ENCODE results near the gene SULF2.

DNA sequence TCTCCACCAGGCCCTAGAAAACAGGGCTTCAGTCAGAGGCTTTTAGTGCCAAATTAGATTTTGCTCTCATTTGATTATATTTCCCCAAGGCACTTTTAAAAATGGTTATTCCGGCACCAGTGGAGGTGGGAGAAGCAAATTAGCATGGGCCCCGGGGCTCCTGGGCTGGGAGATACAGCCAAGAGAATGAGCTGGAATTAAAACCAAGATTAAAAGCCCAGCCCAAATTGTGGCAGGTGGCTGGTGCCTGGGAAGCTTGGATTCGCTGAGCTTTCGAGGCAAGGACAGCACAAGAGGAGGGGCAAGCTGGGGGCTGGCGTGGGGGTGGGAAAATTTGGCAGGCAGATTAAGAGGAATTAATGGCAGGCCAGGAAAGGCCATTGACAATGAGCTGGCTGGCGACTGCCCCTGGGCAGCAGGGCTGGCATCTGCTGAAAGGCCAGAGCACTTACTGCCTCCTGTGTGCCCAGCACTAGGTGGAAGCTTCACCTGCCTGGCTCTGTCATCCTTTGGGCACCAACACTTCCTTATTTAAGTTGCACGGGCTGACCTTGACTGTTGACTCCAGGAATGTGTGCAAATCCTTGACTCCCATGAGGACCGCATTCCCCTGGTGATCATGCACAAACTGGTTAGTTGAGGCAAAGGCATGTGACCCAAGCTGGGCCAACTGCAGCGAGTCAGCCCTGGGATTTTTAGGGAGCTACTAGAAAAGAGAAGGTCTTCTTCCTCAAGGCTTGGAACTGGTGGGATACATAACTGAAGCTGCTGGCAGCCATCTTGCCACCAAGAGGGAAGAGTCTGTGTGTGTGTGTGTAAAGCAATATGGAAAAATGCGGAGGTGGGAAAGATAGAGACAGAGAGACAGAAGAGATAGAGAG lies 76.1 kb downstream of the SULF2 start:
- TF ChIP-seq, protein P1, sequence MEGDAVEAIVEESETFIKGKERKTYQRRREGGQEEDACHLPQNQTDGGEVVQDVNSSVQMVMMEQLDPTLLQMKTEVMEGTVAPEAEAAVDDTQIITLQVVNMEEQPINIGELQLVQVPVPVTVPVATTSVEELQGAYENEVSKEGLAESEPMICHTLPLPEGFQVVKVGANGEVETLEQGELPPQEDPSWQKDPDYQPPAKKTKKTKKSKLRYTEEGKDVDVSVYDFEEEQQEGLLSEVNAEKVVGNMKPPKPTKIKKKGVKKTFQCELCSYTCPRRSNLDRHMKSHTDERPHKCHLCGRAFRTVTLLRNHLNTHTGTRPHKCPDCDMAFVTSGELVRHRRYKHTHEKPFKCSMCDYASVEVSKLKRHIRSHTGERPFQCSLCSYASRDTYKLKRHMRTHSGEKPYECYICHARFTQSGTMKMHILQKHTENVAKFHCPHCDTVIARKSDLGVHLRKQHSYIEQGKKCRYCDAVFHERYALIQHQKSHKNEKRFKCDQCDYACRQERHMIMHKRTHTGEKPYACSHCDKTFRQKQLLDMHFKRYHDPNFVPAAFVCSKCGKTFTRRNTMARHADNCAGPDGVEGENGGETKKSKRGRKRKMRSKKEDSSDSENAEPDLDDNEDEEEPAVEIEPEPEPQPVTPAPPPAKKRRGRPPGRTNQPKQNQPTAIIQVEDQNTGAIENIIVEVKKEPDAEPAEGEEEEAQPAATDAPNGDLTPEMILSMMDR (conservative IDR thresholded peaks at IDR 0.05; ENCODE audit: low read length), result no peak
- no peak for TF ChIP-seq EZH2phosphoT487 (IDR thresholded peaks at IDR 0.05; ENCODE audit: borderline replicate concordance)
